ENCODE data around the gene SH2B3. TPM values are rescaled to one million over a fixed set of nuclear protein-coding genes. Genes with fewer than 3 reads are reported as not detected.

SH2B3 gene
- polyA plus RNA-seq, 1 donor from 2014 or later, result 3.0 TPM

DNA sequence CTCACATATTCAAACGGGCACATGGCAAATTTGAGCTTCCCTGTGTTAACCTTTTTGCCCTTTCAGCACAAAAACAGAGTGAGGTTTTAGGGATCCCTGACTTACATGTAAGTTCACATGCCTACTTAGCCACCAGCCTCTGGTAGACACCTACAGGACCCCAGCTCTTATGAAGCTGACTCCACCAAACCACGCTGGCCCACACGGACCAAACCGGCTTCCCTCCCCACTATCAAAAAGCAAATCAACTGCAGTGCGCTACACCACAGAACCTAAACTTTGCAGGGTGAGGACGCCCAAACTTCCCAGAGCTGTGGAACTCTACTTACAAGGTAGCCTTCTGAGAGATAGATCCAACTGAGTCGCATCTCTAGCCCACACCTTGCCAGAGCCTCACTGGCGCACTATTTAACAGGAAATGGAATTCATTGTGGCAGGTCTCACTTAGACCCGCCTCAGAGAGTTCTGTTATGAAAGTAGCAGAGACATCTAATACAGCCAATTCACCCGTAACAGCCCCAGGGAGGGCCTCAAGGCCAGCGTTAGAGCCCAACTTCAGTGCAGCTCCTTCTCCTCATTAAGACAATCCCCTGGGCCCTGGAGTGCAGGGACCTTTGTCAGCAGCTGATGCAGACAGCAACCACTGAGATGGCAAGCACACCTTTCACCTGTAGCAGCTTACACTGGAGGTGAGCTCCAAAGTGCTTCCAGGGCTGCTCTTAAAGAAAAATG lies 49.2 kb downstream of the SH2B3 start:
- no peak overlapping the region for H3K9ac ChIP-seq (ENCODE audit: low read length)
- H3K9me3 ChIP-seq (ENCODE audit: low read length), result no peaks in the 10 kb centered on the region
- no peaks in the 10 kb centered on the region for H4K20me1 ChIP-seq (ENCODE audit: insufficient read depth)
- H3K4me2 ChIP-seq (ENCODE audit: low read length), result no peak overlapping the region
- no peak overlapping the region for H2AFZ ChIP-seq (ENCODE audit: low read depth, low read length)
- no peak overlapping the region for H3K27ac ChIP-seq (ENCODE audit: low read length)
- H3K9me2 ChIP-seq (ENCODE audit: insufficient read depth, low read length), result no peaks in the 10 kb centered on the region
- no peak overlapping the region for H3K4me3 ChIP-seq (ENCODE audit: low read length)
- TF ChIP-seq MXI1 (conservative IDR thresholded peaks at IDR 0.05; ENCODE audit: poor library complexity, severe bottlenecking) (no peak), SMC3 (conservative IDR thresholded peaks at IDR 0.05; ENCODE audit: poor library complexity) (no peak), POLR2AphosphoS5 (IDR thresholded peaks at IDR 0.05) (no peak), EP300 (conservative IDR thresholded peaks at IDR 0.05; ENCODE audit: poor library complexity, severe bottlenecking) (no peak), TAF1 (IDR thresholded peaks at IDR 0.05; ENCODE audit: low read depth) (no peak), EZH2 (IDR thresholded peaks at IDR 0.05; ENCODE audit: borderline replicate concordance, insufficient read depth, low read length, poor library complexity, severe bottlenecking) (no peak), RAD21 (conservative IDR thresholded peaks at IDR 0.05) (no peak)
- TF ChIP-seq, protein P1, sequence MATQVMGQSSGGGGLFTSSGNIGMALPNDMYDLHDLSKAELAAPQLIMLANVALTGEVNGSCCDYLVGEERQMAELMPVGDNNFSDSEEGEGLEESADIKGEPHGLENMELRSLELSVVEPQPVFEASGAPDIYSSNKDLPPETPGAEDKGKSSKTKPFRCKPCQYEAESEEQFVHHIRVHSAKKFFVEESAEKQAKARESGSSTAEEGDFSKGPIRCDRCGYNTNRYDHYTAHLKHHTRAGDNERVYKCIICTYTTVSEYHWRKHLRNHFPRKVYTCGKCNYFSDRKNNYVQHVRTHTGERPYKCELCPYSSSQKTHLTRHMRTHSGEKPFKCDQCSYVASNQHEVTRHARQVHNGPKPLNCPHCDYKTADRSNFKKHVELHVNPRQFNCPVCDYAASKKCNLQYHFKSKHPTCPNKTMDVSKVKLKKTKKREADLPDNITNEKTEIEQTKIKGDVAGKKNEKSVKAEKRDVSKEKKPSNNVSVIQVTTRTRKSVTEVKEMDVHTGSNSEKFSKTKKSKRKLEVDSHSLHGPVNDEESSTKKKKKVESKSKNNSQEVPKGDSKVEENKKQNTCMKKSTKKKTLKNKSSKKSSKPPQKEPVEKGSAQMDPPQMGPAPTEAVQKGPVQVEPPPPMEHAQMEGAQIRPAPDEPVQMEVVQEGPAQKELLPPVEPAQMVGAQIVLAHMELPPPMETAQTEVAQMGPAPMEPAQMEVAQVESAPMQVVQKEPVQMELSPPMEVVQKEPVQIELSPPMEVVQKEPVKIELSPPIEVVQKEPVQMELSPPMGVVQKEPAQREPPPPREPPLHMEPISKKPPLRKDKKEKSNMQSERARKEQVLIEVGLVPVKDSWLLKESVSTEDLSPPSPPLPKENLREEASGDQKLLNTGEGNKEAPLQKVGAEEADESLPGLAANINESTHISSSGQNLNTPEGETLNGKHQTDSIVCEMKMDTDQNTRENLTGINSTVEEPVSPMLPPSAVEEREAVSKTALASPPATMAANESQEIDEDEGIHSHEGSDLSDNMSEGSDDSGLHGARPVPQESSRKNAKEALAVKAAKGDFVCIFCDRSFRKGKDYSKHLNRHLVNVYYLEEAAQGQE (IDR thresholded peaks at IDR 0.05; ENCODE audit: borderline replicate concordance), result no peak
- TF ChIP-seq, protein P2, sequence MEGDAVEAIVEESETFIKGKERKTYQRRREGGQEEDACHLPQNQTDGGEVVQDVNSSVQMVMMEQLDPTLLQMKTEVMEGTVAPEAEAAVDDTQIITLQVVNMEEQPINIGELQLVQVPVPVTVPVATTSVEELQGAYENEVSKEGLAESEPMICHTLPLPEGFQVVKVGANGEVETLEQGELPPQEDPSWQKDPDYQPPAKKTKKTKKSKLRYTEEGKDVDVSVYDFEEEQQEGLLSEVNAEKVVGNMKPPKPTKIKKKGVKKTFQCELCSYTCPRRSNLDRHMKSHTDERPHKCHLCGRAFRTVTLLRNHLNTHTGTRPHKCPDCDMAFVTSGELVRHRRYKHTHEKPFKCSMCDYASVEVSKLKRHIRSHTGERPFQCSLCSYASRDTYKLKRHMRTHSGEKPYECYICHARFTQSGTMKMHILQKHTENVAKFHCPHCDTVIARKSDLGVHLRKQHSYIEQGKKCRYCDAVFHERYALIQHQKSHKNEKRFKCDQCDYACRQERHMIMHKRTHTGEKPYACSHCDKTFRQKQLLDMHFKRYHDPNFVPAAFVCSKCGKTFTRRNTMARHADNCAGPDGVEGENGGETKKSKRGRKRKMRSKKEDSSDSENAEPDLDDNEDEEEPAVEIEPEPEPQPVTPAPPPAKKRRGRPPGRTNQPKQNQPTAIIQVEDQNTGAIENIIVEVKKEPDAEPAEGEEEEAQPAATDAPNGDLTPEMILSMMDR (IDR thresholded peaks at IDR 0.05; ENCODE audit: poor library complexity, severe bottlenecking), result no peak
- no peaks in the 10 kb centered on the region for H3K79me2 ChIP-seq (replicated peaks; ENCODE audit: insufficient read depth, low read length)
- H3F3A ChIP-seq (ENCODE audit: insufficient read depth, low read length, poor library complexity, severe bottlenecking), result no peaks in the 10 kb centered on the region
- H3K36me3 ChIP-seq (ENCODE audit: insufficient read depth, low read length), result peaks cover 9% of the 10 kb centered on the region
- no peaks in the 10 kb centered on the region for H3K27me3 ChIP-seq (ENCODE audit: insufficient read depth, low read depth, low read length)

DNA sequence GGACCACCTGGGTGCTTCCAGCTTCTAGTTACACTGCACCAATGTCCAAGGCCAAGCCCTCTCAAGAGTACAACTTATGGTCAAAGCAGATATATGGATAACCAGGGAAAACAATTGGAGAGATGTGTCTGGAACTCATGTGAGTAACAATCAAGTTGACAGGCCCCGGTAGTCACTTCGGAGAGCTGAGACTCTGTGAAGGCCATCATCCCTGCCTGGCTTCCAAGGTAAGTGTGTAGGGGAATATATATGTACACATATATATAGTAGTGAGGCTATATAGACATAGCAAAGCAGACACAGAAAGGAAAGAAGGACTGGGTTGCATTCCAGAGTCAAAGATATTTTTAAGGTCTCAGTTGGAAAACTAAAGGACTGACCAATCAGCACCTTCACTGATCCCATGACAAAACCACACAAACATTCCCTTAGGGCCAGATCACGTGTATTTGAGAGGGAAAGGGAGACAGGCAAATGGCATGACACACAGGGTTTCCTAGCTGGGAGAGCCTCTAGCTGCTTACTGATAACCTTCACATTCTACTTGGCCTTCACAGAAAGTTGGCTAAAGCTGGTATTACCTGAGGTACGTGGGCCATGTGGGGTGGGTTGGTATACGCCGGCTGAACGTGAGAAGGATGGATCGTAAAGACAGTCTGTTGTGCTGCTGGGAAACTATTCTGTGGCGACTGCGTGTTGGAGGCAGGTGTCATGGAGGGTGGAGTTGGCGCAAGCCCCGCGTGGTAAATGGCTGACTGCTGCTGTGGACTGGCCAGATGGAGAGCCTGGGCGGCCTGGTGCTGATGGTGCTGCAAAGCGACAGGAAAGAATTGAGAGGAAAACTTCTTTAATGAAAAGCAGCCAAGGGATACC lies 50.0 kb downstream of the SH2B3 start:
- Histone ChIP-seq H4K20me1 (ENCODE audit: insufficient read depth) (no peaks in the 10 kb centered on the region), H3K36me3 (ENCODE audit: insufficient read depth, low read length) (peaks cover 9% of the 10 kb centered on the region), H3K9me3 (ENCODE audit: low read length) (no peaks in the 10 kb centered on the region)

More for the DNA sequence above, 50.0 kb downstream of the SH2B3 start:
- H3K27ac ChIP-seq (ENCODE audit: low read length), result no peak overlapping the region
- H3K9me2 ChIP-seq (ENCODE audit: insufficient read depth, low read length), result no peaks in the 10 kb centered on the region
- no peak overlapping the region for H2AFZ ChIP-seq (ENCODE audit: low read depth, low read length)
- H3K79me2 ChIP-seq (replicated peaks; ENCODE audit: insufficient read depth, low read length), result no peaks in the 10 kb centered on the region
- H3K4me2 ChIP-seq (ENCODE audit: low read length), result no peak overlapping the region
- H3K4me3 ChIP-seq (ENCODE audit: low read length), result no peak overlapping the region
- no peaks in the 10 kb centered on the region for H3K27me3 ChIP-seq (ENCODE audit: insufficient read depth, low read depth, low read length)
- no peak overlapping the region for H3K9ac ChIP-seq (ENCODE audit: low read length)
- TF ChIP-seq POLR2AphosphoS5 (IDR thresholded peaks at IDR 0.05) (no peak), EP300 (conservative IDR thresholded peaks at IDR 0.05; ENCODE audit: poor library complexity, severe bottlenecking) (no peak), RAD21 (conservative IDR thresholded peaks at IDR 0.05) (no peak), MXI1 (conservative IDR thresholded peaks at IDR 0.05; ENCODE audit: poor library complexity, severe bottlenecking) (no peak)
- TF ChIP-seq, protein P1 (IDR thresholded peaks at IDR 0.05; ENCODE audit: borderline replicate concordance), result no peak
- no peaks in the 10 kb centered on the region for H3F3A ChIP-seq (ENCODE audit: insufficient read depth, low read length, poor library complexity, severe bottlenecking)

Measured in neural cell (in vitro differentiated cells).